ENCODE data around the gene KRTAP10-7.
"Not testable (repeated sequence)": the region's sequence is repeated elsewhere in the genome, so short reads cannot be mapped to it uniquely, and the experiment has no call there.

Gene KRTAP10-7

DNA sequence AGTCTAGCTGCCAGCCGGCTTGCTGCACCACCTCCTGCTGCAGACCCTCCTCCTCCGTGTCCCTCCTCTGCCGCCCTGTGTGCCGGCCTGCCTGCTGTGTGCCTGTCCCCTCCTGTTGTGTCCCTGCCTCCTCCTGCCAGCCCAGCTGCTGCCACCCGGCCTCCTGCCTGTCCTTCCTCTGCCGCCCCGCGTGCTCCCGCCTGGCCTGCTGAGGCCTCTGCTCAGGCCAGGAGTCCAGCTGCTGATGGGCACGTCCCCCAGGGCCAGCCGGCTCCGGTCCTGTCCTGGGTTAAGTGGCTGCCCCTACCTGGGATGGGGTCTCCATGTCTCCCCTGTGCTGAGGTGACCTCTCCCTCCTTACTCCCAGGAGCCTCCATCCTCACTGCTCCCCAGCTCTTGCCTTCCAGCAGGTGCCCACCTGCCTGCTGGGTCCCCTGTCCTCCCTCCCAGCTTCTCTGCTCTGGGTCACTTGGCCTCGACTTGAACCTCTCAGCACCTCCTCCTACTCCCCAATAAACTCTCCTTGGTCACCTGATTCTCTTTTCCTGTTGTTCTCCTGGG, 12.4 kb downstream of the KRTAP10-7 start:
- no peak for DNase-seq

DNA sequence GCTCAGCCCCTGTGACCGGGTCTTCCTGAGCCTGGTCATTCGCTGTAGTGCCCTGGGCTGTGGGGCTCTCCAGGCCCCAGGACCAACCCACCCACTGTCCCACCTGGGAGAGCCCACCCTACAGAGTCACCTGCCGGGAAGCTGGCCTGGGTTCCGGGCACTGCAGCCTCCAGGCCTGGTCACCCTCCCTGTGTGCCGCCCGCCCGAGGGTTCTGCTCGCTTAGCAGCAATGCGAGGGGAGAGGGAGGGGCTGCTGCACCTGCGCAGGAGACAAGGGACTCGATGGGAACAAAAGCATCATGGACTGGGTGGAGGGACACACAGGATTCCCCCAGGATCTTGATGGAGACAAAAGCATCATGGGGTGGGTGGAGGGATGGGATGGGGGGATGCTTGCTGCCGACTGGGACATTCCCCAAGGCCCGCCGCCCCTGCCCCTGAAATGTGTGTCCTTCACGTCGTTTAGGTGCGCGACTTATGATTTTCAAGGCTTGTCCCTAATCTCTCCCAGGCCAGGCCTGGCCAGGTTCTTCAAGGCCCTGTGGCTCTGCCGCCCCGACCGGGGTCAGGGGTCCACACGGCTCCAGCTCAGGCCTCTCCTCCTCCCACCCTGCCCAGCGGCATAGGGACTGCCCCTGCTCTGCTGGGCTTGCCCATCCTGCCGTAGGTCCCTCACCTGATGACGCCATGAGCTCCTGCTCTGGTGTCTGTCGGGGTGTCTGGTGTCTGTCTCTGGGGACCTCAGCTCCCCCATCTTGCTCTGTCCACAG, 13.2 kb downstream of the KRTAP10-7 start:
- no peak for DNase-seq

DNA sequence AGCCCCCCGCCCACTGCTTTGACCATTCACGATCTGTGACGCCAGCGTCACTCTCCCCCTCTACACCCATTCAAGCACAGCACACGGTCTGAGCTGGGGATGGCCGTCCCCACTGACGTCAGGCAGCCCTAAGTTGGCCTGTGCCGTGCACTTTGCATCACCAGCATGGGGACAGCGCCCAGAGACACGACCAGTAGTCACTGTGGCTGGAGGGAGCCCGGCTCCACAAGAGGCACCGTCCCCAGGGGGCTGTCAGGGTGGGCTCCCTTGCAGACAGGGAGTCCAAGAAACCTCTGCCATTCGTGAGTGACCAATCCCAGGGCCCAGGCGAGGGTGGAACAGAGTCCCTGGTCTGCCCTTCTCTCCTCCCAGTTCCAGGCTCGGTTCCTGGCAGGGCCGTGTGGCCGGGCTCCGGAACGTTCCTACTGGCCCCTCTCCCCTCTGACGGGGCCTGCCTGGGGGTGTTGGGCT, 13.8 kb downstream of the KRTAP10-7 start:
- DNase-seq, result no peak

DNA sequence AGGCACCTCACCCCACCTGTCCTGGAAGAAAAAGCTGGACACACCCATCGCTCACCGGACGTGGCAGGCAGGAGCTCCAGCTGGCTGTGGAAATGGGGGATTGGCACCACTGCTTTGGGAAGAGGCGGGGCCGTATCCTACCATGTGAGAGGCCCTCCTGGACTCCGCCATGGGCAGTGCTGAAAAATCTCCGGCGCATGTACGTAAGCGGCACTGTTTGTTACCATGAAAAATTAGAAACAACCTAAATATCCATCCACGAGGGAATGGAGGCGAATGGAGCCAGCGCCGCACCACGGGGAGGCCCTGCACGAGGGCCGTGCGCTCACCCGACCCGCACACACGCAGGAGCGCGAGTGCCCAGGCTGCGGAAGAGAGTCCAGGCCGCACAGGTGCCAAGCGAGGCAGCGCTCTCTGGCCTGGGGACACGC, 14.6 kb downstream of the KRTAP10-7 start:
- DNase-seq, result no peak

DNA sequence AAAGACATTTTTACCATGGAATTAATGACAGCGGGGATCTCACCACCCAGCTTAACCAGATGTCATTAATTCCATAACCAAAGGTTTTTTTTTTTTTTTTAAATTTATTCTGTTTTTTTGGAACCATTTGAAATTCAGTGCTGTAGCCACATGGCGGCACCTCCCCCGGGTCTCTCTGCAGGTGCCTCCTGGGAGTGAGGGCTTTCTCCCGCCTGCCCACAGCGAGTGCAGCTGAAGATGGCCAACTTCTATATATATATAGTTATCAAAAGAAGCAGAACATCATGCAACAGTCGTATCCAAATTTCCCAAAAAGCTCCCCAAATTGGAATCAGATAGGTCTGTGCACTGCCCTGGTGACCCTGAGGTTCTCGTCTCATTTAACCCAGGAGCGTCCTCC, 15.1 kb downstream of the KRTAP10-7 start:
- no peak for DNase-seq

DNA sequence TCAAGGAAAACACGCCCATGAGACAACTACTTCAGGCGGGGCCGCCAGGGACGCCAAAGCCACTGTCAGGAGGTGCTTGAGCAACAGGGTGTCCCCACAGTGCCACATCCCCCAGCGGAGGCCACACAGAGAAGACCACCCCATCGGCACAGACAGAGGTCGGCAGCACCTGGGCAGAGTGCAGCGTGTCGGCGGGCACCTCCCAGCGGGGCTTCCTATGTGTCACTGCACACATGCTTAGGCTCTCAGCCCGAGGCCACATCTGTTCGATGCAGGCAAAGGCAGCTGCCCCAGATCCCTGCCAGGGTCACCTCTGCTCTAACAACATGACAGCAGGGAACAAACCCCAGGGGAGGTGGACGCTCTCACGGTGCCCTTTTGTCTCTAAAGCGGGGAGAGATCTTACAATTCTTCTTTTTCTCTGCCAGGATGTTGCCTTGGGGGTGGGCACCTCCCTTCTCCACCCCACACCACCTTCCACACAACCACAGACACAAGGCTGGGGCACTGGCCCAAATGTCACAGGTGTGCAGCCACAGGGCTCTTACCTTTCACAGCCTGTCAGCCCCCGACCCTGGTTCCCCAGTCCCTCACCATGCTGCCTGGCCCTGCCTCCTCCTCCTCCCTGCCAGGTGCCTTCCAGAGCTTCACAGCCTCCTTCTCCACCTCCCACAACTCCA, 15.7 kb downstream of the KRTAP10-7 start:
- DNase-seq, result no peak

DNA sequence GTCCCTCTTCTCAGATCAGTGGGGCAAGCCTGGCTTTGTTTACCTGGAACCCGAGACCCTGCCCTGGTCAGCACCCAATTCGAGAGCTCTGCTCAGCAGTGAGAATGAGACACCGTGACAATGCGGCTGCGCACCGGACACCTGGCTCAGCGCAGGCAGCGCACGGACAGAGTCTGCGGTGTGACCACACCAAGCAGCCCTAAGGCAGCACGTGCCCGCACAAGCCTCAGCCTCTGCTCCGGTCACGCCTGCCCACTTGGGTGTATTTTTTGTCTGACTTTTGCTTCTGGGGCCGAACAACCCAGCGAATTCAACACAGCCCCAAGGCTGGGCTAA, 16.2 kb downstream of the KRTAP10-7 start:
- DNase-seq, result no peak

DNA sequence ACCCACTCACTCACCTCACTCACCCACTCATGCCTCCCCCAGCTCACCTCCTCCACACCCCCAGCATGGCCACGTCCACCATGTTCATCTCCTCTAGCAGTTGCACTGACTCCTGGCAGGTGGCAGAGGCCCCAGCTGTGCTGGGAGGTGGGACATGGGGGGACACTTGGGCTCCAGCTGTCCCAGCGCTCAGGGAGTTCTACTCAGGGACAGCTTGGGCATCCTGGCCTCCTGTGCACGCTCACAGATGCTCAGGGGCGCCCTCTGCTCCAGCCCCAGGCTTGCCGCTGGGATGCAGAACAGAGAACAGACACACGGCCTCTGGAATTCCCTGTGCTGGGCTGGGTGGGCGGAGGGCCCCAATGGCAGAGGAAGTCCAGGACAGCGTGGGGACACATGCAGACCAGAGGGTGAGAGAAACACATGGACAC, 16.7 kb downstream of the KRTAP10-7 start:
- no peak for DNase-seq

DNA sequence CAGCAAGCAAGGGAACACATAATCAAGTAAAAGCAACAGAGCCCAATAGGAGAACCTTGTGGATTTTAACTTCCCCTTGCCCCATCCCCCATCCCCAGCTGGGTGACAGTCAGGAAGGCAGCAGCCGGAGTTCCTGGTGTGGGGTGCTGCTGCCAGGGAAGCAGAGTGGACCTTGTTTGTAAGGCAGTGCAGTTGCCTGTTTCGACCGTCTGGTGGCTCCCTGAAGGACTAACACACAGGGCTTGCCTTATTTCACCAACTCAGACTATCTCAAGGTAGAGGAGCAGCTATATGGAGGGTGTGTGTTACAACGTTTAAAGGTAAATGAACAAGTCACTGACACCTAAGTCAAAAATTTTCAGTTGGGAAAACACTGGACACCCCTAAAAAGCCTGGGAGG, 18.1 kb downstream of the KRTAP10-7 start:
- DNase-seq, result no peak

DNA sequence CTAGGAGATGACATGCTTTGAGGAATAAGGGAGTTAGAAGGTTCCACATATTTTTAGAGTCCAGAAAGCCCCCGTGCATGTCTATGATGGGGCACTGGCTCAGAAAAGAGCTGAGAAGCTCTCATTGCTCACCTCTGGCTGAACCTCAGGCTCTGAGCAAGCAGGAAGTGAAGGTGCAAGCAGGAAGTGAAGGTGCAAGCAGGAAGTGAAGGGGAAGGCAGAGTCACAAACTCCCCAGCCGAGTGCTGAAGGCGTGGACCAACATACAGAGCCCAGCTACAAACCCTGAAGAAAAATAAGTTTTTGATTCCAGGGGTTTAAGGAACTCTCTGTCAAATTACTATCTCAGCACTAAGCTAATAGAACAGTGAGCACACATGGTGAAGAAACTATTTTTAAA, 18.5 kb downstream of the KRTAP10-7 start:
- DNase-seq, result no peak

DNA sequence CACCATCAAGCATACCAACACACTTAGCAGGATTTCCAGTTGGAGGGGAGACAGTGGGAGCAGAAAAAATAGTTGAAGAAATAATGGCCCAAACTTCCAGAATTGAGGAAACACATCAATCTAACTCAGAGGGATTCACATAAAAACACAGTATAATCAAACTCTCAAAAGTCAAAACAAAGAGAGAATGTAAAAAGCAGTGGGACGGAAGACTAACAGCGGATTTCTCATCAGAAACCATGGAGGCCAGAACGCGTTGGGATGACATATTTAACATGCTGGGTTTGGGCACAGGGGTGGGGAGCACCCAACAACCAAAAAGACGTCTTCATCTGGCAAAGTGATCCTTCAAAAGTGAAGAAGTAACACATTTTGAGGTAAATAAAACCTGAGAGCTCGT, 19.5 kb downstream of the KRTAP10-7 start:
- DNase-seq, result no peak

DNA sequence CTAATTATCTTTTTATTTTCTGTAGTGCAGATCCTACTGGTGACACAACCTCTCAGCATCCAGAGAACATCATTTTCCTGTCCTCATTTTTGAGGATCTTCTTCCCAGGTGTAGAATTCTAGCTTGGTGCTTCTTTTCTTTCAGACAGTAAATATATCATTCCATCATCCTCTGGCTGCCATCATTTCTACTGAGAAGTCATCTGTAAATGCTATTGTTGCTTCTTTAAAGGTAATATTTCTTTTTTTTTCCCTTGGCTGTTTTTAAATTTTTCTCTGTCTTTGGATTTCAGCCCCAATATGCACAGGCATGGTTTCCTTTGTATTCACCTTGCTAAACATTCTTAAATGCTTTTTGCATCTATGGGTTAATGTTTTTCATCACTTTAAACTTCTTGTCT, 23.2 kb downstream of the KRTAP10-7 start:
- DNase-seq, result no peak

DNA sequence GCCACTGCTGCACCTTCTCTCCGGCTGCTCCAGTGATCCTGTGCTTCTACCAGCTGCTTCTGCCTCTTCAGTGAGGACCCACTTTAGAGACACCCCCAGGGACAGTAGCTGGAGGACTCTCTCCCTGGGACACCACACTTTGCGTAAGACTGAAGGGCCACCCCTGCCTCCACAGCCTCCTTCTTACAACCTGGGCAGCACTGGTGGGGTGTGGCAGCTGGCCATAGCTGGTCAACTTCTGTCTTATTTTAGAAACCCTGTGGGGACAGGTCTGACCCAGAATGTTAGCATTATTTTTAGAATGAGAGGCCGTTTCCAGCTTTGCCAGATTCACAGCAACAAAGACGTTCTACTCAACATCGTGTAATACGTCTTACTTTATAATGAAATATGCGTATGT, 25.4 kb downstream of the KRTAP10-7 start:
- DNase-seq, result no peak

DNA sequence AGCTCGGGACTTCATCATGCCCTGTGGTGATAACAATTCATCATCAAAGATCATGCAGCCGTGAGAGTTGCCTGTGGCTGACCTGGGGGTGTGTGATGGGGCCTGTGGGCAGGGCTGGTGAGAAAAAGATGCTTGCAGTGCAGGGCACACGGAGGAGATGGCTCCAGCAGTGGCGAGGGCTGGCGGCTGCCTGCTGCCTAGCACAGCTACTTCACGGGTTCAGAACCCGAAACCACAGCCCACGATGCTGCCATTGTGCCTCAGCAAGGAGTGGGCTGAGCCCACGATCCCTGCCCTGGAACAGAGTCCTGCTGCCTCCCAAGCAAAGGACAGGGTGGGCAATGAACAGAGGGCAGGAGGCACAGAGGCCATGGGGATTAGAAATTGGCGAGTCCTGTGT, 25.9 kb downstream of the KRTAP10-7 start:
- no peak for DNase-seq

DNA sequence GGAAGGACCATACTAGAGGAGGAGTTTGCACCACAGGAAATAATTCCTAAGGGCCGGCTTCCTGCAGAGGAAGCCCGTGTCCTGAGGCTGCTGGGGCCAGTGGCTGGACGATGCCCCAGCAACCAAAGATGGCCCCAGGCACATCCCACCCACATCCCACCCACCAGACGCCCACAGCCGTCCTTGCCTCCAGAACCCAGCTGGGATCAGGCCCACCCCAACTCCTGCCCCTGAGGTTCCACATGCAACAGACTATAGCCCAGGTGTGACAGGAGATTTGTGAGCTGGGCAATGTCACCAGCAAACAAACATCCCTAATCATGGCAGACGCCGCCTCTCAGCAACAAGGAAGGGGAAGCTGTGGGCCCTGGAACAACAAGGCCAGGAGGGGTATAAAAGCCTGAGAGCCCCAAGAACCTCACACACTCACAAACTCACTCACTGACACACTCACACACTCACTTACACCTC, 26.3 kb downstream of the KRTAP10-7 start, which contains the start of gene KRTAP10-9:
KRTAP10-9 (plus strand) TSS at position 421 of the 471 bp plus-strand sequence. CDS start 79 bp downstream, outside the sequence.
- DNase-seq, result no peak

DNA sequence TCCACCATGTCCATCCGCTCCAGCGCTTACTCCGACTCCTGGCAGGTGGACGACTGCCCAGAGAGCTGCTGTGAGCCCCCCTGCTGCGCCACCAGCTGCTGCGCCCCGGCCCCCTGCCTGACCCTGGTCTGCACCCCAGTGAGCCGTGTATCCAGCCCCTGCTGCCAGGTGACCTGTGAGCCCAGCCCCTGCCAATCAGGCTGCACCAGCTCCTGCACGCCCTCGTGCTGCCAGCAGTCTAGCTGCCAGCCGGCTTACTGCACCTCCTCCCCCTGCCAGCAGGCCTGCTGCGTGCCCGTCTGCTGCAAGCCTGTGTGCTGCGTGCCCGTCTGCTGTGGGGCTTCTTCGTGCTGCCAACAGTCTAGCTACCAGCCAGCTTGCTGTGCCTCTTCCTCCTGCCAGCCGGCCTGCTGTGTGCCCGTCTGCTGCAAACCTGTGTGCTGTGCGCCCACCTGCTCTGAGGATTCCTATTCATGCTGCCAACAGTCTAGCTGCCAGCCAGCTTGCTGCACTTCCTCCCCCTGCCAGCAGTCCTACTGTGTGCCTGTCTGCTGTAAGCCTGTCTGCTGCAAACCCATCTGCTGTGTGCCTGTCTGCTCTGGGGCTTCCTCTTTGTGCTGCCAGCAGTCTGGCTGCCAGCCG, 26.9 kb downstream of the KRTAP10-7 start:
- not testable (repeated sequence) for DNase-seq

DNA sequence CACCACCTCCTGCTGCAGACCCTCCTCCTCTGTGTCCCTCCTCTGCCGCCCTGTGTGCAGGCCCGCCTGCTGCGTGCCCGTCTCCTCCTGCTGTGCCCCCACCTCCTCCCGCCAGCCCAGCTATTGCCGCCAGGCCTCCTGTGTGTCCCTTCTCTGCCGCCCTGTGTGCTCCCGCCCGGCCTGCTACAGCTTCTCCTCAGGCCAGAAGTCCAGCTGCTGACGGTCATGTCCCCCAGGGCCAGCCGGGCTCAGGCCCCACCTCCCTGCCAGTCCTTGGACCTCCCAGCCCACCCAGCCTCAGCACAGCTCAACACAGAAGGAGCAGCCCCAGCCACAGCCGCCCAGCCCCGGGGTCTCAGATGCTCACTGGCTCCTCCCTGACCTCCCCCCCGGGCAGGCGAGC, 27.4 kb downstream of the KRTAP10-7 start:
- DNase-seq, result not testable (repeated sequence)

DNA sequence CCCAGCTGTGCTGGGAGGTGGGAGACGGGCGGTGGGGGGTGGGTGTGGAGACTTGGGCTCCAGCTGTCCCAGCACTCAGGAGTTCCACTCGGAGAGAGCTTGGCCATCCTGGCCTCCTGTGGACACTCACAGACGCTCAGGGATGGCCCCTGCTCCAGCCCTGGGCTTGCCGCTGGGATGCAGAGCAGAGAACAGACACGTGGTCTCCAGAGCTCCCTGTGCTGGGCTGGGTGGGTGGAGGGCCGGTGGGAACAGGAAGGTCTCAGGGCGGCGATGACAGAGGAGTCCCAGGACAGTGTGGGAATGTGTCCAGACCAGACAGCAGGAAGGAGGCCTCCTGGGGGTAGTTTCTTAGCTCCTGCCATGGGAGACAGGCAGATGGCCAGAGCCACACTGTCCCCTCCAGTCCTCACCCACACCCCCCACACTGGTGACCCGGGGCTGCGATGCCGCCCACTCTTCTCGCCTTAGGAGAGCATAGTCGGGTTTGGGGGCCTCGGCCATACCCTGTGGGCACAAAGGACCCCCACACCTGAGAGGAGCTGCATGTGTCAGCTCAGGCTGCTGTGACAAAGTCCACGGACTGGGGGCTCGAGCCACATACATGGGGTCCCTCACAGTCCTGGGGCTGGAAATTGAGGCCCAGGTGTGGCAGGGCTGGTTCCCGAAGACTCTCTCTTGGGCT, 28.5 kb downstream of the KRTAP10-7 start:
- DNase-seq, result no peak

DNA sequence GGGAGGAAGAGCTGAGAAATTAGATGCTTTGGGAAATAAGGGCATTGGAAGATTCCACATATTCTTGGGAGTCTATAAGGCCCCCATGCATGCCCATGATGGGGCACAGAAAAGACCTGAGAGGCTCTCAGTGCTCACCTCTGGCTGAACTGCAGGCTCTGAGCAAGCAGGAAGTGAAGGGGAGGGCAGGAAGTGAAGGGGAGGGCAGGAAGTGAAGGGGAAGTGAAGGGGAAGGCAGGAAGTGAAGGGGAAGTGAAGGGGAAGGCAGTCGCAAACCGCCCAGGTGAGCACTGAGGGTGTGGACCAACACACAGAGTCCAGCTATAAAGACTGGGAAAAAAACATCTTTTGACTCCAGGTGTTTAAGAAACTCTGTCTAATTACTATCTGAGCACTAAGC, 30.0 kb downstream of the KRTAP10-7 start:
- no peak for DNase-seq

DNA sequence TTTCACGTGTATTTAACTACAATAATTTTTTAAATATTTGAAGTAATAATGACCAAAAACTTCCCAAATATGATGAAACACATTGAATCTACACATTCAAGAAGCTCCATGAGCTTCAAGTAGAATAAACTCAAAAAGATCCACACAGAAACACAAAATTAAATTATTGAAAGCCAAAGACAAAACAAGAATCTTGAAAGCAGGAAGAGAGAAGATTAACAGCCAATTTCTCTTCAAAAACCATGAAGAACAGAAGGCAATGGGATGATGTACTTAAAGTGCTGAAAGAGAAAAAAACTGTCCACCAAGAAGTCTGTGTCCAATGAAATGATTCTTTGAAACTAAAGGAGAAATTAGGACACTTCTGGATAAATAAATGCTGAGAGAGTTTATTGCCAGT, 31.7 kb downstream of the KRTAP10-7 start:
- DNase-seq, result no peak

DNA sequence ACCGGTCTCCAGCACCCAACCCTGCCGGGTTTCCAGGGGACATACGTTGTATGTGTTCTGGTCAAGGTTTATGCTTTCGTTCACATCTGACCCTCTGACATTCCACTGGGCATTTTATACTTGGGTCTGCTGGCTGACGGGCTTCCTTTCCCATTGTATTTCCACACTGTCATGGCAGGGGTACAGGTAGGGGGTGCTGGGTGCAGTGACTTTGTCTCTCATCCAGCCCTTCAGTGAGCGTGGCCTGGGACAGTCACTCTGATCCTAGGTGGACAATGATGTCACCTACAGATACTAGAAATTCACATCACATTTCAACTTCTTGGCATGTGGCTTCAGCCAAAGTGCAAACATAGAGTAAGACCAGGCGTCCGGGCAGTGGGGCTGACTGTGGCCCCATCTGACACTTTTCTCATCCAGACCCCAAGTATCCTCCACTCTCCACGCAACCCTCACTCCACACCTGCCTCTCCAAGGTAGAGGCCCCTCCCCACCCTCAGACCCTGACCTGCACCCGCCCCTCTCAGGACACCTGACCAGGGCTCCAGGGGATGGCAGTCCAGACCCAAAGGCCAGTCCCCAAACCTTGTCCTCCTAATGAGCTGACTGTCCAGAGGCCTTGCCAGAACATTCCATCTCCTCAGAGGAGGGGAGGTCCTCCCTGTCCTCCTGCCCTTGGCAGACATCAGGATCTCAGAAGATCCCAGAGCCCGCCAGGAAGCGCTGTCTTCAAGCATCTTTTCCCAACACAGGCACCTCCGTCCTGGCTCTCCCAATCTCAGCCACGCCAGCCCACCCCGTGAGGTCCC, 36.0 kb downstream of the KRTAP10-7 start:
- no peak for DNase-seq

All from femur (tissue), 1 donor.